T1000 (cell line): ENCODE results near the gene ADGRG7.
"Not testable (repeated sequence)": the region's sequence is repeated elsewhere in the genome, so short reads cannot be mapped to it uniquely, and the experiment has no call there.

ENCODE experiments used
- DNase-seq: peaks from one replicate; lab custom pipeline; 2025; ENCODE audit warnings: mixed read lengths; lab: John Stamatoyannopoulos, UW

The ADGRG7 gene

GRCh38 chr3:100647657-100648056 is 38.3 kb downstream of the ADGRG7 start:
- DNase-seq = no peak

DNA sequence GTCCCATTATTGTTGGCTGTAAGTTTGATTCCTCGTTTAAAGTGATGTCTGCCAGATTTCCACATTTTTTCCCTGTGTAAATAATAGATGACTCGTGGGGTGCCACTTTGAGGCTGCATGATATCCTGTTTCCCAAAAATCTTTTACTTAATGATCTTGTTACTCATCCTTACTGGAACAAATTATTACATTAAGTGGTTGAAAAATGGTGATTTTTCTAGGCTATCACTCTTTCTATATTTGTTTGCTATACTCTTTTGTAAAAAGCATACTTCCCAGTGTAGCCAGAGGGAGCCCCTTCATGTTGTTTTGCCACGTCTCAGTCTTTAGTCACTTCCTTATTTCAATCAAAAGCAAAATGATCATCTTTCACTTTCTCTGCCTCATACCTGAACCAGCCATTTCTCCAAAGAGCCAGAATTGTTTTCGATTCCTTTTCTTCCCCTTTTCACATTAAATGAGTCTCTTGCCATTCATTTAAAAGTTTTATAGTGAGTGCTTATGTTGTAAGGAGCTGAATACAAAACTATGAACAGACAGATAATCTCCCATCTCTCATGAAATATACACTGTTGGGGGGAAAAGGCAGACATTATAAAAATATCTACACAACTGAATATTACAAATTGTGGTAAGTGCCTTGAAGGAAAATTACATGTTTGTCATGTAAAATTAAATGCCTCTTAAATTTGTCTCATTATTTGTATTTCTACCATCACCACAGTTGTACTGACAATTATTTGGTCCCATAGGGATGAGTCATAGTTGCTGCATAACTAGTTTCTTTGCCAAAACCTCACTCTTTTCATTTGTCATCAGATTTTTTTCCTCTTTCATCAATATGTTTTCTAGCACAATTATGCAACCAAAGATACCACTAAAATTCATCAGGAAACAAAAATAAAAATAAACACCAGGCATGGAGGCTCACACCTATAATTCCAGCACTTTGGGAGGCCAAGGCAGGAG is 41.5 kb downstream of the ADGRG7 start:
- DNase-seq = no peak

DNA sequence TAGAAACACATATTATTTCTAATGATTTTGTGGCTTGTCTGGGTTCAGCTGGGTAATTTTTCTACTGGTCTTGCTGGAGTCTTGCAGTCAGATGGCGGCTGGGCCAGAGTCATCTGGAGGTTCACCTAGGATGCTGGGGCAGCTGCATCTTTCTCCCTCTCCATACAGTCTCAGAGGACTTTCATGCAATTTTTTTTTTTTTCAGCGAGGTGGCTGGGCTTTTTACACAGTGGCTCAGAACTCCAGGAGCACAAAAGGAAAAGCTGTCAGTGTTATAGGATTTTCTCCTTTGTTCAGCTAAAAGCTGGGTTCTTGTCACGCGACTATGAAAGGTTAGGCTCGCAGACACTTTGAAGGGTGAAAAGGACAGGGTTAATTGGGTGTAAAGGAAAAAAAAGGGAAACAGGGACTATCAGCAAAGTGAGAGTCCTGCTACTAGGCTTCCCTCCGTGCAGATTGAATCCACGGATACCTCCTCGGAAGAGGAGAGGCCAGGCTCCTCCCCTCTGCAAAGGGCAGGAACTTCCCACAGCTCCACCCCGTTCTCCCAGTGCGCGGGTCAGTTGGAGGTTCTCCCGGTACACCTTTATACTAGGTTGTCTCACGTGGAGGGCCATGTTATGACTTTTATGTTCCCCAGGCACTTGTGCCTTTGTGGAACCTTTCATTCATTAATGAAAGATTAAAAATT is 44.3 kb downstream of the ADGRG7 start:
- no peak for DNase-seq

DNA sequence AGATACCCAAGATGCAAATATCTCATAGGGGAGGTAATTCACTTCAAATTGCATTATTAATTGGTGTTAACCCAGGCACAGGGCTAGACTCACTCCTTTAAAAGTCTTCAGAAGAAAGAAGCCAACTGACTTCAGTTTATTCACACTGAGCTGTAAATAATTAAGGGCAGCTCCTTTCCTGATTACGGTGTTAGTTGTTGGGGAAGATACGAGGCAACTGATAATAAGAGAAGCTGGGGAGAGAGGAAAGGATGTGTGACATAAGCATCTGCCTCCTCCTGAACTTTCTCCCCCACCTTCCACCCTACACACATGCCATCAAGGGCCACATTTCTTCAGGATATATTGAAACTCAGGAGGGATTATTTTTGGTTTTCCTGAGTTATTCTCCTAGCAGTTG is 47.5 kb downstream of the ADGRG7 start:
- no peak for DNase-seq

DNA sequence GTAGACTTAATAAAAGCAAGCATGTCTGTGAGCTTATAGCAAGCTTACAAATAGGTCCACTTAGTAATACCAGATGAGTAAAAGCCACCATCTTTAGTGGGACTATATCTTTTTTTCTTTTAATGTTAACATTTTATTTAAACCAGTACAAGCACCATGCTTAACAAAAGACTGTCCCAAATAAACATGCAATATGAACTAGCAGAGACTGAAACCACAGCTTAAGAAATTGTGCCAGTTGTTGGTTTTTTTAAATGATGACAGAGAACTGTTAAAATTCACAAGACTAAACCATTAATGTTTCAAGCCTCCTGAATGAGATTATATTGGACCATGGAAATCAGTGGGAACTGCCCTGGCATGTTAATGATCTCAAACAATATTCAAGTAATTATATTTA is 51.9 kb downstream of the ADGRG7 start:
- DNase-seq = not testable (repeated sequence)

GRCh38 chr3:100662113-100662823 is 52.9 kb downstream of the ADGRG7 start:
- DNase-seq = no peak

GRCh38 chr3:100665230-100665629 is 55.8 kb downstream of the ADGRG7 start:
- no peak for DNase-seq

- DNase-seq = not testable (repeated sequence)
These were observed 57.3 kb downstream of the ADGRG7 start for GRCh38 chr3:100666699-100667098.

- DNase-seq = not testable (repeated sequence)
These were observed 57.9 kb downstream of the ADGRG7 start for GRCh38 chr3:100667316-100667715.

- DNase-seq = not testable (repeated sequence)
These were observed 61.6 kb downstream of the ADGRG7 start for GRCh38 chr3:100670995-100671394.

DNA sequence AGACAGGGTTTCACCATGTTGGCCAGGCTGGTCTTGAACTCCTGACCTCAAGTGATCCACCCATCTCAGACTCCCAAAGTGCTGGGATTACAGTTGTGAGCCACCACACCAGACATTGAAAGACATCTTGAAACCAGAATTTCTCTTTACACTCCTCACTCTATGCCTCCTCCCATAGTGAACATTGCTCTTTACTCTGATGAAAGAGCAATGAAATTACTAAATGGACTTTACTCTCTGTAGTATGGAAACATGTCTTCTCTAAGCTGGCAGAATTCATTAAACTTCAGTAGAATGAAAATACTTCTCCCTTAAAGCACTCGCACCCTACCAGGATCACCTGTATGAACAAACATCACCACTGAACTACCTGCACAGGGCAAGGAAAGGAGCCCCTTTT is 72.1 kb downstream of the ADGRG7 start:
- no peak for DNase-seq

DNA sequence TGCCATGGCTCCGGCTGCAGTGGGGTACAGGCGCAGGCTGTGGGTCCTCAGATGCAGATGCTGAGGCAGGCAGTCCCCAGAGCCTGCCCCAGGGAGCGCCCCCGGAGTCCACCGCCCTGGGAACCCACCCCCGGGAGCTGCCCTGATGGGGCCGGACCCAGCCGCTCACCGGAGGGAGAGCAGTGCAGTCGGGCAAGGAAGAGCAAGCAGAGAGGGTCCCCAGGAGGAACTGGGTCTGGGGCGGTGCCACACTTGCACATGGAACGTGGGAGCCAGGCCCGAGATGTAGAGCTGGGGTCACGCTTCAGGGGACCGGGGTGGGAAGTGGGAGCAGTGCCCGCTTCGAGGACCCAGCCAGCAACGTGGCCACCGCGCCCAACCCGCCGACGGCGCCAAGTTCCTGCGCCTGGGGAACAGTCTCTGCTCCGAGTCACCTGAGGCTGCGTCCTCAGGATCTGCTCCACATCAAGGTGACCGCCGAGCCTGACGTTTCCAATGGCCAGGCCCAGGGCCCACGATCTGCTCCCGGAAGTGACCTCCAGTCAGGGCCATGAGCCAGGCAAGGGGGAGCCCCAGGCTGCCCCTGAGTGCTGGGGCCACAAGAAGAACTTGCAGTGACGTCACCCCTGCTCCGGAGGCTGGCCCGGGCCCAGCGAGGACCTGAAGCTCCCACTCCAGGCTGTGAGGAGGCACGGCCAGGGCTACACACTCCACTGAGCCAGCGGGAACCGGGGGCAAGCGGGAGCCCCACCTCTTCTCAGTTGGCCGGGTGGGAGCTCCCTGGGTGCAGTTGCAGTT is 72.9 kb downstream of the ADGRG7 start:
- DNase-seq = no peak

- DNase-seq = no peak
These were observed 73.7 kb downstream of the ADGRG7 start for GRCh38 chr3:100682854-100683760.

- DNase-seq = no peak
These were observed 83.8 kb downstream of the ADGRG7 start for GRCh38 chr3:100693225-100693624.

GRCh38 chr3:100695696-100696095 is 86.3 kb downstream of the ADGRG7 start:
- no peak for DNase-seq

DNA sequence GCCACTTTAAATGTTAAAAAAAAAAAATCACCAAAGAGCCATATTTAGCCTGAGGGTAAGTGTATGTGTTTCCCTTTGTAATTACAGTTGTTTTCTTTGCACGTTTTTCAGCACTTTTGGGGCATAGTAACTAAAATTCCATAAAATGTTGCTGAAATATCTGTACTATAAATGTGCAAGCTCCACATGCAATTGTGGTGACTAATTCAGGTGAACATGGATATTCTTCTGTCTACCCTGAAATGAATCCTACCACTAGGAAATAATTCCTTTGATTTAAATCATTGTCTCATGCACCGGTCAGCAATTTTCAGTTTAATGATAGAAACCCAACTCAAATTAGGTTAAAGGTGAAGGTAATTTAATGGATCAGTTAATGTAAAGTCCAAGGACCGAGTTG is 86.8 kb downstream of the ADGRG7 start:
- DNase-seq = no peak

DNA sequence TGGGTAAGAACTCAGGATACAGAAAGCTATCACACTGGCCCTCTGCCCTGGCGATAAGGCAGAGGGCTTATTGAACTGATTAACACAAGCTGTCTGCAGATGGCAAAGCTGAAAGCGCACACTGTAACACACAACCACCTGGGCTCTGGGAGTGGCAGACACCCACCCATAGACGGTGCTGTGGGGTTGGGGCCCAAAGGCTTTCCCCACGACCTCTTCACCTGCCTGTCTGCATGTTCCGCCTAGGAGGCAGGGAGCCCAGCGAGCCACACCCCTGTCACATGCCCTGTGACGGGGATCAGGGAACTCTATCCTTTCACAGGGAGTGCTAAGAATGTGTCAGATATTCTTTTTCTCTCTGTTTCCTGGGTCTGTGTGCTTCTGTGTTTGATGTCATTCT is 87.8 kb downstream of the ADGRG7 start:
- DNase-seq = no peak

DNA sequence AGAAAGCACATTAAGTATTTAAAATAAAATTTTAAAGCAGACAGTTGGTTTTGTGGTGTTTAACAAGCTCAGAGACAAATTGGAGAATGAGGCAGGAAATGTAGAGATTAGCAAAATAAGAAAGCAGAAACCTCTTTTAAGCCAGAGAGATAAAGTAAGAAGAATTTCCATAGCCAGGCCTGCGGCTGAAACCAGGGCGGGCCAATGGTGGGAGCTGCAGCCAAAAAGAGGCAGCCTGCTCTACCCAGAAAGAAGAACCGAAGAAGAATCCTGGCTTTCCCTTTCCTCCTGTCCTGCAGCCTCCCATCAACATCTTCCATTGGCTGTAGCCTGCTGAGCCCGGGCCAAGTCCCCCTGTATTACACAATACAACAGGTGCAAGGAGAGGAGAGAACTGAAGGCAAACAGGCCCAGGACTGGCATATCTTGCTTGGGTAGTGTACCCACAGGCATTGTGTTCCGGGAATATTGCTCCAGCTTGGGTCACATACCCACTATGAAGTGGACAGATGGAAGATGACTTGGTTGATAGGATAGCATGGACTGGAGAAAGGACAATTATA is 88.4 kb downstream of the ADGRG7 start:
- DNase-seq = no peak

- no peak for DNase-seq
These were observed 89.3 kb downstream of the ADGRG7 start for GRCh38 chr3:100698736-100699135.

DNA sequence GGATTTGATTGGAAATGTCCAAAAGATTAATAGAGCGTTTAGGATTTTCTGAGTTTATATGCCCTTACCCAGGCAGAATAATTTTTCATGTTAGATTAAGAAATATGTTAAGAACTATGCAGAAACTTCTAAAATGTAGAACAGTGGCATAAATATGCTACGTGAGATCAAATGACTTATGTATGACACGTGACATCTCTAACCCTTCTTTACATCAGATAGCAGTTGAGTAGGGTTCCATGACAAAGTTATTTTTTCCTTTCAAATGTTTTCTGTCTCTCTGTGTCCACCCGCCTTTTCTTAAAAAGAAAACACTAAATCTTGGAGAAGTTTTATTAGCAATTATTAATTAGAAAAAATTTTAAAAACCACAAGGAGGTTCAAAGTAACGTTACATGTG is 91.3 kb downstream of the ADGRG7 start:
- DNase-seq = no peak
